GM20431 (cell line): ENCODE results near the gene ARHGEF7.
"Not testable (repeated sequence)": the region's sequence is repeated elsewhere in the genome, so short reads cannot be mapped to it uniquely, and the experiment has no call there.

ENCODE experiments used
- in situ Hi-C: fragments of 300-500 bp; cut with MseI, MboI; formaldehyde crosslinking; loops from one replicate; pipeline ENCODE4 v1.15.0; 2020; ENCODE audit warnings: low sequenced_read_pairs; ENCODE audit not compliant: unreplicated experiment

Gene ARHGEF7

GRCh38 chr13:111241006-111241755 lies 126.1 kb downstream of the ARHGEF7 start:
- in situ Hi-C loops: no loop called here

GRCh38 chr13:111241862-111242261 lies 126.8 kb downstream of the ARHGEF7 start:
- in situ Hi-C loops: no loop called here

GRCh38 chr13:111242585-111242984 lies 127.5 kb downstream of the ARHGEF7 start:
- in situ Hi-C loops: no loop called here

GRCh38 chr13:111243981-111244380 lies 128.9 kb downstream of the ARHGEF7 start:
- in situ Hi-C loops: no loop called here

GRCh38 chr13:111245576-111246384 lies 130.7 kb downstream of the ARHGEF7 start:
- in situ Hi-C loops: no loop called here

GRCh38 chr13:111247552-111247951 lies 132.4 kb downstream of the ARHGEF7 start:
- in situ Hi-C loops: no loop called here

- in situ Hi-C loops: no loop called here
Measured at GRCh38 chr13:111248822-111249221, 133.7 kb downstream of the ARHGEF7 start.

- in situ Hi-C loops: no loop called here
Measured at GRCh38 chr13:111249637-111250360, 134.7 kb downstream of the ARHGEF7 start.

- in situ Hi-C loops: no loop called here
Measured at GRCh38 chr13:111251646-111252445, 136.7 kb downstream of the ARHGEF7 start.

GRCh38 chr13:111252446-111253364 lies 137.6 kb downstream of the ARHGEF7 start:
- in situ Hi-C loops: no loop called here

- in situ Hi-C loops: no loop called here
Measured at GRCh38 chr13:111253365-111253872, 138.3 kb downstream of the ARHGEF7 start.

GRCh38 chr13:111255228-111255790 lies 140.2 kb downstream of the ARHGEF7 start:
- in situ Hi-C loops: no loop called here

GRCh38 chr13:111256458-111256857 lies 141.3 kb downstream of the ARHGEF7 start:
- in situ Hi-C loops: no loop called here

- in situ Hi-C loops: no loop called here
Measured at GRCh38 chr13:111256946-111257345, 141.8 kb downstream of the ARHGEF7 start.

GRCh38 chr13:111257899-111258298 lies 142.8 kb downstream of the ARHGEF7 start:
- in situ Hi-C loops: not testable (repeated sequence)

- in situ Hi-C loops: no loop called here
Measured at GRCh38 chr13:111258637-111259036, 143.5 kb downstream of the ARHGEF7 start.

- in situ Hi-C loops: no loop called here
Measured at GRCh38 chr13:111259058-111259457, 143.9 kb downstream of the ARHGEF7 start.

GRCh38 chr13:111261326-111261725 lies 146.2 kb downstream of the ARHGEF7 start:
- in situ Hi-C loops: no loop called here
